HepG2 (cell line): ENCODE measurements around the gene RASL10A. TPM values are rescaled to one million over a fixed set of nuclear protein-coding genes. Genes with fewer than 3 reads are reported as not detected.

Experiments used
- ATAC-seq: fragments of 200-7000 bp; cut with Tn5 transposase; 3 replicates; pipeline ENCODE4 v1.9.1; 2020; ENCODE audit warnings: mild to moderate bottlenecking, moderate library complexity
- BruUV-seq: library from RNA; stranded (reverse); fragments of 400-500 nt; replicated peaks from 2 replicates; lab custom pipeline; 2021; lab: Mats Ljungman, UMichigan
- CTCF ChIA-PET: fragments of 300-600 bp; formaldehyde crosslinking; extraction: SDS; loops from one replicate; lab custom pipeline; 2021; ENCODE audit warnings: low total read pairs, inconsistent platforms, low intra/inter-chr PET ratio; lab: Yijun Ruan, JAX
- POLR2A ChIA-PET: fragments of 350-600 bp; sonication (Branson Sonifier 250); formaldehyde crosslinking; loops from one replicate; lab custom pipeline; 2020; ENCODE audit warnings: antibody characterized with exemption, inconsistent platforms; lab: Yijun Ruan, JAX
- DNase-seq: peaks from one replicate; pipeline ENCODE4 v3.0.0-alpha.2; 2015; ENCODE audit warnings: low spot score
- FAIRE-seq: peaks from 3 replicates; lab custom pipeline; 2011; peaks lifted over from hg19 to GRCh38; lab: Jason Lieb, UNC
- H2AFZ ChIP-seq: one replicate; pipeline ENCODE4 v1.6.1; 2011; ENCODE audit warnings: low read length, inconsistent platforms
- H3K27ac ChIP-seq: fragments of 300-600 bp; 3 replicates; pipeline ENCODE4 v1.8.0; 2011; ENCODE audit warnings: mixed run types, mild to moderate bottlenecking, mixed read lengths, low read length, inconsistent platforms; ENCODE audit not compliant: insufficient read depth; ENCODE audit errors: extremely low read length
- H3K27me3 ChIP-seq, 2 experiments: fragments of 200-600 bp in 1 of 2; 2 replicates in 1 of 2; 3 replicates in 1 of 2; pipeline versions ENCODE4 v1.6.0 to v1.8.0; 2011; ENCODE audit warnings: low read length in 2 of 2, mild to moderate bottlenecking in 2 of 2, moderate library complexity in 2 of 2, inconsistent platforms in 1 of 2; ENCODE audit not compliant: insufficient read depth in 2 of 2, control insufficient read depth in 1 of 2
- H3K36me3 ChIP-seq, 2 experiments: fragments of 200-600 bp in 1 of 2; replicated peaks in 1 of 2; 2 replicates in 1 of 2; 3 replicates in 1 of 2; pipeline versions ENCODE4 v1.5.1 to v1.8.0; 2011; ENCODE audit warnings: low read length in 2 of 2, inconsistent platforms in 1 of 2; ENCODE audit not compliant: insufficient read depth in 2 of 2, control insufficient read depth in 1 of 2
- H3K4me1 ChIP-seq: 2 replicates; pipeline ENCODE4 v1.5.1; 2012; ENCODE audit warnings: low read length, inconsistent platforms; ENCODE audit not compliant: insufficient read depth
- H3K4me2 ChIP-seq: 2 replicates; pipeline ENCODE4 v1.6.0; 2011; ENCODE audit warnings: low read depth, low read length, inconsistent platforms
- H3K4me3 ChIP-seq, 3 experiments: fragments of 200-600 bp in 1 of 3; sonication (generic), shearing (Covaris generic) in 1 of 3; replicated peaks in 1 of 3; 2 replicates each; pipeline ENCODE4 v1.5.1; 2011 to 2016; ENCODE audit warnings: low read length in 3 of 3, inconsistent platforms in 2 of 3, low read depth in 2 of 3, mild to moderate bottlenecking in 2 of 3, control low read depth in 1 of 3, mixed read lengths in 1 of 3; ENCODE audit not compliant: insufficient read depth in 1 of 3
- H3K79me2 ChIP-seq: one replicate; pipeline ENCODE4 v1.6.1; 2011; ENCODE audit warnings: low read length, inconsistent platforms; ENCODE audit not compliant: insufficient read depth
- H3K9ac ChIP-seq: 2 replicates; pipeline ENCODE4 v1.6.0; 2011; ENCODE audit warnings: mild to moderate bottlenecking, low read depth, low read length, inconsistent platforms; ENCODE audit not compliant: insufficient read depth
- H3K9me3 ChIP-seq: 2 replicates; pipeline ENCODE4 v1.5.1; 2012; ENCODE audit warnings: mild to moderate bottlenecking, low read length
- H4K20me1 ChIP-seq: 2 replicates; pipeline ENCODE4 v1.6.0; 2011; ENCODE audit warnings: inconsistent platforms, mild to moderate bottlenecking, low read length, moderate library complexity; ENCODE audit not compliant: insufficient read depth
- ATF2 ChIP-seq: sonication (generic); formaldehyde crosslinking; IDR thresholded peaks from 2 replicates; pipeline ENCODE4 v1.4.0; 2020; ENCODE audit warnings: missing genetic modification reagents
- HOXA9 ChIP-seq: sonication (generic); formaldehyde crosslinking; IDR thresholded peaks from 2 replicates; pipeline ENCODE4 v1.8.1; 2022; ENCODE audit warnings: missing genetic modification reagents, mild to moderate bottlenecking, moderate library complexity, borderline replicate concordance
- JUN ChIP-seq: sonication (generic); formaldehyde crosslinking; IDR thresholded peaks from 2 replicates; pipeline ENCODE4 v1.4.0; 2020; ENCODE audit warnings: mild to moderate bottlenecking, missing genetic modification reagents
- MTF2 ChIP-seq: sonication (generic); formaldehyde crosslinking; IDR thresholded peaks from 2 replicates; pipeline ENCODE4 v1.5.0; 2020; ENCODE audit warnings: missing genetic modification reagents, borderline replicate concordance
- NFIB ChIP-seq: sonication (generic); formaldehyde crosslinking; IDR thresholded peaks from 2 replicates; pipeline ENCODE4 v1.9.0; 2021; ENCODE audit warnings: missing genetic modification reagents, mild to moderate bottlenecking, borderline replicate concordance
- NFKBIZ ChIP-seq: IDR thresholded peaks from 2 replicates; pipeline ENCODE4 v1.6.1; 2018; ENCODE audit warnings: missing genetic modification reagents, missing compliant biosample characterization
- SNAPC2 ChIP-seq: sonication (generic); formaldehyde crosslinking; IDR thresholded peaks from 2 replicates; pipeline ENCODE4 v1.8.1; 2022; ENCODE audit warnings: mild to moderate bottlenecking, missing genetic modification reagents
- SP2 ChIP-seq: sonication (generic); formaldehyde crosslinking; IDR thresholded peaks from 2 replicates; pipeline ENCODE4 v1.5.1; 2020; ENCODE audit warnings: mild to moderate bottlenecking, missing genetic modification reagents
- SUZ12 ChIP-seq: fragments of 150-350 bp; IDR thresholded peaks from 2 replicates; pipeline ENCODE4 v1.6.1; 2014; ENCODE audit warnings: low read depth, low read length
- TCF7L2 ChIP-seq: IDR thresholded peaks from 2 replicates; pipeline ENCODE4 v1.6.1; 2011; ENCODE audit warnings: mild to moderate bottlenecking, low read depth, low read length, moderate library complexity
- TEAD3 ChIP-seq: optimal IDR thresholded peaks from 2 replicates; pipeline ENCODE3; 2016; ENCODE audit warnings: borderline replicate concordance
- ZBTB20 ChIP-seq: sonication (generic); formaldehyde crosslinking; IDR thresholded peaks from 2 replicates; pipeline ENCODE4 v1.8.1; 2023; ENCODE audit warnings: missing genetic modification reagents, low read depth, mild to moderate bottlenecking, borderline replicate concordance
- ZFP1 ChIP-seq: IDR thresholded peaks from 2 replicates; pipeline ENCODE4 v1.6.1; 2016
- ZIK1 ChIP-seq: sonication (generic); formaldehyde crosslinking; IDR thresholded peaks from 2 replicates; pipeline ENCODE4 v1.5.0; 2020; ENCODE audit warnings: mild to moderate bottlenecking, low read depth, missing genetic modification reagents, borderline replicate concordance
- ZNF235 ChIP-seq: sonication (generic); formaldehyde crosslinking; IDR thresholded peaks from 2 replicates; pipeline ENCODE4 v1.8.1; 2023; ENCODE audit warnings: mild to moderate bottlenecking, missing genetic modification reagents, borderline replicate concordance
- ZNF256 ChIP-seq: sonication (generic); formaldehyde crosslinking; conservative IDR thresholded peaks from 2 replicates; pipeline ENCODE4 v1.4.0; 2020; ENCODE audit warnings: missing genetic modification reagents
- ZNF547 ChIP-seq: sonication (generic); formaldehyde crosslinking; IDR thresholded peaks from 2 replicates; pipeline ENCODE4 v1.5.1; 2020; ENCODE audit warnings: mild to moderate bottlenecking, missing genetic modification reagents
- ZNF720 ChIP-seq: sonication (generic); formaldehyde crosslinking; IDR thresholded peaks from 2 replicates; pipeline ENCODE4 v1.4.0; 2020; ENCODE audit warnings: missing genetic modification reagents
- ZNF776 ChIP-seq: sonication (generic); formaldehyde crosslinking; IDR thresholded peaks from 2 replicates; pipeline ENCODE4 v1.4.0; 2020; ENCODE audit warnings: mild to moderate bottlenecking, missing genetic modification reagents
- ZNF850 ChIP-seq: sonication (generic); formaldehyde crosslinking; conservative IDR thresholded peaks from 2 replicates; pipeline ENCODE4 v1.9.0; 2021; ENCODE audit warnings: mild to moderate bottlenecking, missing genetic modification reagents
- WGBS: methylation state at CpG from one replicate; pipeline ENCODE4 v1.1.6; 2017; ENCODE audit warnings: low lambda C conversion rate; 5-methylcytosine and 5-hydroxymethylcytosine counted together
- in situ Hi-C: cut with HindIII; loops from 2 replicates; pipeline ENCODE4 v1.10.0; 2017; ENCODE audit warnings: low pct_unique_long_range_greater_than_20kb; ENCODE audit not compliant: extremely low pct_ligation_motif_present
- intact Hi-C: fragments of 100-400 bp; cut with micrococcal nuclease; formaldehyde crosslinking; loops from one replicate; pipeline ENCODE4 v1.10.0; 2022; ENCODE audit not compliant: unreplicated experiment
- polyA plus RNA-seq, 8 experiments: library from polyadenylated mRNA; depleted of rRNA in 3 of 8; stranded (reverse) in 7 of 8; unstranded in 1 of 8; fragments of >200 nt; fragmentation: Illumina TruSeq in 4 of 8; extraction: Trizol in 4 of 8; gene quantifications; 2 replicates each; pipeline versions ENCODE4 v1.2.1 to v1.2.3, GENCODE V29; 2011 to 2016; ENCODE audit warnings: low read depth in 4 of 8, missing spikeins in 1 of 8, mixed read lengths in 1 of 8; ENCODE audit not compliant: insufficient read depth in 1 of 8
- total RNA-seq, 5 experiments: library from RNA; depleted of rRNA; stranded (reverse); fragments of >200 nt; fragmentation: Illumina TruSeq; extraction: Trizol; gene quantifications; 2 replicates each; pipeline ENCODE4 v1.2.3, GENCODE V29; 2016; ENCODE audit warnings: low read depth in 1 of 5
- TF ChIP-seq, protein P1 (sequence below): sonication (generic); formaldehyde crosslinking; IDR thresholded peaks from 2 replicates; pipeline ENCODE4 v1.8.0; 2022; ENCODE audit warnings: missing genetic modification reagents, low read depth, mild to moderate bottlenecking, borderline replicate concordance
- TF ChIP-seq, protein P2 (sequence below), 2 experiments: sonication (generic) in 1 of 2; formaldehyde crosslinking in 1 of 2; IDR thresholded peaks; 2 replicates each; pipeline versions ENCODE4 v1.5.1 to v1.6.1; 2011 to 2020; ENCODE audit warnings: borderline replicate concordance in 1 of 2, low read depth in 1 of 2, low read length in 1 of 2, mild to moderate bottlenecking in 1 of 2, missing genetic modification reagents in 1 of 2, moderate library complexity in 1 of 2

Gene RASL10A
- total and polyA plus RNA-seq, 2 of the 13 experiments (the other 11 are each of a cell fraction or from before 2014, with no cell fraction given): 0.05 to 0.22 TPM

GRCh38 chr22:29302681-29303465, 12.6 kb downstream of the RASL10A start (continued):
- TF ChIP-seq ZNF720 (CRISPR knock-in tag): no peak
- TF ChIP-seq, protein P1, sequence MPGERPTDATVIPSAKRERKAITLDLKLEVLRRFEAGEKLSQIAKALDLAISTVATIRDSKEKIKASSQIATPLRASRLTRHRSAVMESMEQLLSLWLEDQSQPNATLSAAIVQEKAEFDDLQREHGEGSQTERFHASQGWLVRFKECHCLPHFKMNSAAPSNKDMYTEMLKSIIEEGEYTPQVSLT (CRISPR knock-in tag): no peak
- TF ChIP-seq ZNF547: no peak
- TF ChIP-seq ZBTB20: no peak
- TF ChIP-seq NFKBIZ (CRISPR knock-in tag): no peak
- TF ChIP-seq ZNF235: no peak
- no peak for TF ChIP-seq TCF7L2
- TF ChIP-seq TEAD3 (CRISPR knock-in tag): no peak
- TF ChIP-seq, protein P2, sequence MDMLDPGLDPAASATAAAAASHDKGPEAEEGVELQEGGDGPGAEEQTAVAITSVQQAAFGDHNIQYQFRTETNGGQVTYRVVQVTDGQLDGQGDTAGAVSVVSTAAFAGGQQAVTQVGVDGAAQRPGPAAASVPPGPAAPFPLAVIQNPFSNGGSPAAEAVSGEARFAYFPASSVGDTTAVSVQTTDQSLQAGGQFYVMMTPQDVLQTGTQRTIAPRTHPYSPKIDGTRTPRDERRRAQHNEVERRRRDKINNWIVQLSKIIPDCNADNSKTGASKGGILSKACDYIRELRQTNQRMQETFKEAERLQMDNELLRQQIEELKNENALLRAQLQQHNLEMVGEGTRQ (IDR thresholded peaks at IDR 0.05; ENCODE audit: low read depth, low read length): no peak
- TF ChIP-seq, protein P2 (CRISPR knock-in tag; IDR thresholded peaks at IDR 0.05; ENCODE audit: borderline replicate concordance): no peak
- TF ChIP-seq HOXA9: no peak
- TF ChIP-seq, all 625 proteins: peak for 5

DNA sequence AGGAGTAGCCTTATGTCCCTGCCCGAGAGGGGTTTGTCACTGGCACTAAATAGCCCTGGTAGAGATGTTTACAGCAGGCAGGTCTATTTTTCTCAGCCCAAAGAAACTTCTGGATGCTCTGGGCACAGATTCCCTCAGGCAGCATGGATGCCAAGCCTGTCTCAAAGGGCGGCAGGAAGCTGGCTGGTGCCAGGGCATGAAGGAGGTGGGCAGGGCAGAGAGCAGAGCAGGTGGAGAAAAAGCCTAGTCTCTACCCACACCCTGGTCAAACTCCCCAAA, 13.2 kb downstream of the RASL10A start:
- Histone ChIP-seq H4K20me1 (0 out of 2 replicates have a peak, but pooled peaks cover 9% of the 10 kb centered on the region), H3K36me3 (peaks cover 17 to 23% of the 10 kb centered on the region in 2 experiments), H3K4me3 (no peak overlapping the region), H3K4me1 (peaks cover 30% of the 10 kb centered on the region), H3K9ac (no peak overlapping the region), H3K27ac (no peak overlapping the region), H2AFZ (no peak overlapping the region), H3K4me2 (no peak overlapping the region), H3K79me2 (no peaks in the 10 kb centered on the region), H3K9me3 (no peaks in the 10 kb centered on the region), H3K27me3 (no peaks in the 10 kb centered on the region)
- ChIA-PET CTCF (no interaction called here), POLR2A (no interaction called here)
- WGBS: 86% methylated on average over 2 of the region's 2 CpGs
- no peak for TF ChIP-seq JUN (CRISPR knock-in tag)
- TF ChIP-seq SUZ12: no peak
- no peak for TF ChIP-seq ZNF776 (CRISPR knock-in tag)
- no peak for TF ChIP-seq NFIB (CRISPR knock-in tag)
- no peak for TF ChIP-seq ZNF850
- no peak for TF ChIP-seq ZIK1
- TF ChIP-seq SP2 (CRISPR knock-in tag): no peak
- no peak for TF ChIP-seq ATF2 (CRISPR knock-in tag)
- TF ChIP-seq ZNF256: no peak
- TF ChIP-seq MTF2 (CRISPR knock-in tag): no peak
- TF ChIP-seq SNAPC2 (CRISPR knock-in tag): no peak
- TF ChIP-seq ZFP1 (CRISPR knock-in tag): no peak
- in situ Hi-C loops: no loop called here
- ATAC-seq (no peak; the same call in 1 of the 3 replicates), FAIRE-seq (no peak), DNase-seq (no peak)
- BruUV-seq: no TSS peak
- intact Hi-C loops: no loop called here
